ENCODE data around the gene OLR1.

Gene OLR1

DNA sequence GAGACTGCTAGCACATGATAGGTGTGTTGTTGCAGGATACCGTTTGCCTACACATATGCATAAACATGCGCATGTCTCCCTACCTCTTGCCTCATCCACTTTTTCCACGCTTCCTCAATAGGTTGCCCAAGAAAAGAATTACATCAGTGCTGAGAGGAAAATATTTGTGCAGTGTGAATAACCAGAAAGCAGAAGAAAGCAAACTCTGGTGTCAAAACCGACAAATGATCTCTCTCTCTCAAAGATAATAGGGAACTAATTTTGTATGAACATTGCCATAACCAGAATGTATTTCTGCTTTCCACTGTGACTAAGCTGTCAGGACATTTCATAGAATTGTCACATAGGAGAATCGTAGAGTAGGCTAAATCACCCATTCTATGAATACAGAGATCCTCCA is 43.2 kb downstream of the OLR1 start:
- no peak for TF ChIP-seq TAF1 (IDR thresholded peaks at IDR 0.05; ENCODE audit: borderline replicate concordance, insufficient read depth, low read length)
- TF ChIP-seq POLR2AphosphoS5 (IDR thresholded peaks at IDR 0.05; ENCODE audit: low read depth, low read length) = no peak
- TF ChIP-seq FOXP2 (optimal IDR thresholded peaks at IDR 0.05; ENCODE audit: borderline replicate concordance, extremely low read depth, extremely low read length, insufficient read depth) = no peak

- TF ChIP-seq TAF1 (IDR thresholded peaks at IDR 0.05; ENCODE audit: borderline replicate concordance, insufficient read depth, low read length) = no peak
- TF ChIP-seq FOXP2 (optimal IDR thresholded peaks at IDR 0.05; ENCODE audit: borderline replicate concordance, extremely low read depth, extremely low read length, insufficient read depth) = no peak
- no peak for TF ChIP-seq SIN3A (IDR thresholded peaks at IDR 0.05; ENCODE audit: borderline replicate concordance, insufficient read depth, low read length)
Measured at GRCh38 chr12:10126413-10126812, 45.5 kb downstream of the OLR1 start.

DNA sequence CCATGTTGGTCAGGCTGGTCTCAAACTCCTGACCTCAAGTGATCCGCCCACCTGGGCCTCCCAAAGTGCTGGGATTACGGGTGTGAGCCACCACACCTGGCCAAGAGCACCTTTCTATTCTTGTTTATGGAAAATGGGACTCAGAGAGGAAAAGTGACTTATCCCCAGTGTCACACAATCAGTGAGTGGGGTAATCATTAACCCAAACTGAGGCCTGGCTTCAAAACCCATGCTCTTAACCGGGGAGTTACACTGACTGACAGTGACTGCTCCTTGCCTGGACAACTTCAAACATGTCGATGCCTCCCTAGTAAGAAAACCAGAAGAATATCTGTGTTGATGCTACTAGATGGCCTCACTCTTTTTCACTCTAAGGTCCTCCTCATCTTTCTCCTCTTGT is 49.2 kb downstream of the OLR1 start:
- TF ChIP-seq SIN3A (IDR thresholded peaks at IDR 0.05; ENCODE audit: borderline replicate concordance, insufficient read depth, low read length) (no peak), POLR2AphosphoS5 (IDR thresholded peaks at IDR 0.05; ENCODE audit: low read depth, low read length) (no peak), FOXP2 (optimal IDR thresholded peaks at IDR 0.05; ENCODE audit: borderline replicate concordance, extremely low read depth, extremely low read length, insufficient read depth) (no peak), TAF1 (IDR thresholded peaks at IDR 0.05; ENCODE audit: borderline replicate concordance, insufficient read depth, low read length) (no peak), REST (IDR thresholded peaks at IDR 0.05; ENCODE audit: insufficient read depth in 1 of 2, low read depth in 2 of 2, low read length in 2 of 2) (no peak)

DNA sequence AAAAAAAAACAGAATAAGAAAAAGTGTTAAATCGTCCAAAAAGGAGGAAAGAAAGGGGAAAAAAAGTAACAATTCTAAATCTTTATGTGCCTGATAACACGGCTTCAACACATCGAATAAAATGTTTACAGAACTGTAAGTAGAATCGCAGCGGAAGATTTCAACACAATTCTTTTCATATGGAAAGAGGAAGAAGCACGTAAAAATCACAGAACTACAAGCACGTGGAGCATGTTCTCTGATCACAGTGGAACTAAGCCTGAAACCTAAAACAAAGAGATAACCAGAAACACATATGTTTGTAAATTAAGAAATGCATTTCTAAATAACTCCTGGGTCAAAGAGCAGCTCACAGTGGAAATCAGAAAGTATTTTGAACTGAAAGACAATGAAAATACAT is 50.7 kb downstream of the OLR1 start:
- TF ChIP-seq TAF1 (IDR thresholded peaks at IDR 0.05; ENCODE audit: borderline replicate concordance, insufficient read depth, low read length) (no peak), FOXP2 (optimal IDR thresholded peaks at IDR 0.05; ENCODE audit: borderline replicate concordance, extremely low read depth, extremely low read length, insufficient read depth) (no peak), REST (IDR thresholded peaks at IDR 0.05; ENCODE audit: insufficient read depth in 1 of 2, low read depth in 2 of 2, low read length in 2 of 2) (no peak), SIN3A (IDR thresholded peaks at IDR 0.05; ENCODE audit: borderline replicate concordance, insufficient read depth, low read length) (no peak), POLR2AphosphoS5 (IDR thresholded peaks at IDR 0.05; ENCODE audit: low read depth, low read length) (no peak)

- TF ChIP-seq TAF1 (IDR thresholded peaks at IDR 0.05; ENCODE audit: borderline replicate concordance, insufficient read depth, low read length) (no peak), POLR2AphosphoS5 (IDR thresholded peaks at IDR 0.05; ENCODE audit: low read depth, low read length) (no peak), FOXP2 (optimal IDR thresholded peaks at IDR 0.05; ENCODE audit: borderline replicate concordance, extremely low read depth, extremely low read length, insufficient read depth) (no peak), SIN3A (IDR thresholded peaks at IDR 0.05; ENCODE audit: borderline replicate concordance, insufficient read depth, low read length) (no peak), REST (IDR thresholded peaks at IDR 0.05; ENCODE audit: insufficient read depth in 1 of 2, low read depth in 2 of 2, low read length in 2 of 2) (no peak)
Measured at GRCh38 chr12:10119066-10119465, 52.9 kb downstream of the OLR1 start.

DNA sequence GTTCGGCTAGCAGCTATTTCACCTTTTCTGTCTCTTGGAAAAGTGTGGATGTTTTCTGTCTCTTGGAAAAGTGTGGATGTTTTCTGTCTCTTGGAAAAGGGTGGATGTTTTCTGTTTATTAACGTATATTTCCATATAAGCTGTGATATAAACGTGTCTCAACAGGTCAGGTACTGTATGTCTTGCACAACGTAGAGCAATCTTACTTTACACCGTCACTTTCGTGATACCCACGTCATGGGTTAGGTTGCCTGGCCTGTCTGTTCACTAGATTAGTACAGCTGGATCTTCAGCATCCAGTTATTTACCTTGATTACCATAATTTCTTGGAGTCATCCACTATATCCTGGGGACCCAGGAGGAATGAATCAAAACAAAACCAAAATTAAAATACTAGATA is 56.0 kb downstream of the OLR1 start:
- no peak for TF ChIP-seq POLR2AphosphoS5 (IDR thresholded peaks at IDR 0.05; ENCODE audit: low read depth, low read length)

GRCh38 chr12:10115311-10115710 is 56.6 kb downstream of the OLR1 start:
- TF ChIP-seq FOXP2 (optimal IDR thresholded peaks at IDR 0.05; ENCODE audit: borderline replicate concordance, extremely low read depth, extremely low read length, insufficient read depth) (no peak), SIN3A (IDR thresholded peaks at IDR 0.05; ENCODE audit: borderline replicate concordance, insufficient read depth, low read length) (no peak), POLR2AphosphoS5 (IDR thresholded peaks at IDR 0.05; ENCODE audit: low read depth, low read length) (no peak), REST (IDR thresholded peaks at IDR 0.05; ENCODE audit: insufficient read depth in 1 of 2, low read depth in 2 of 2, low read length in 2 of 2) (no peak), TAF1 (IDR thresholded peaks at IDR 0.05; ENCODE audit: borderline replicate concordance, insufficient read depth, low read length) (no peak)

Data from PFSK-1 (cell line).